HG03045 (cell line): ENCODE results near the gene PLXNA4.
"Not testable (repeated sequence)": the region's sequence is repeated elsewhere in the genome, so short reads cannot be mapped to it uniquely, and the experiment has no call there.

Experiments used
- ATAC-seq: cut with Tn5 transposase; IDR thresholded peaks from one replicate; pipeline ENCODE4 v1.9.1; 2021; ENCODE audit warnings: mild to moderate bottlenecking, moderate library complexity; ENCODE audit not compliant: unreplicated experiment

Gene PLXNA4

DNA sequence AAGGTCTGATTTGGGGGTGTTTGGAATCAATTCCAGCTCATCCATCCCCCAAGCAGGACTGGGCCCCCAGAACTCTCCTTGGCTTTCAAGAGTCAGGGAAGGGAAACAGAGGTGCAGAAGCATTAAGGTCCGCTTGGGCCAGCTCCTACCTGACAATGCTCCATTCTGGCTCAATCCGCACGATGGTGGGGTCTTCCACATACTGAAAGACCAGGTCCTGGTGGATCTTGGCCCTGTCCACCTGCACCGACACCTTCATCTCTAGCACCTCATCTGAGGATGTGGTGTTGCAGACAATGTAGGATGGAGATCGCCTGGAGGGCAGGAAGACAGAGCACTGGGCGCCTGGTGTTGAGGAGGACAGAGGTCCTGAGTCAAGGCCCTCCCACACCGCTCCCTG is 391.1 kb downstream of the PLXNA4 start:
- no peak for ATAC-seq

GRCh38 chr7:132183781-132184380 is 392.4 kb downstream of the PLXNA4 start:
- ATAC-seq, result no peak

DNA sequence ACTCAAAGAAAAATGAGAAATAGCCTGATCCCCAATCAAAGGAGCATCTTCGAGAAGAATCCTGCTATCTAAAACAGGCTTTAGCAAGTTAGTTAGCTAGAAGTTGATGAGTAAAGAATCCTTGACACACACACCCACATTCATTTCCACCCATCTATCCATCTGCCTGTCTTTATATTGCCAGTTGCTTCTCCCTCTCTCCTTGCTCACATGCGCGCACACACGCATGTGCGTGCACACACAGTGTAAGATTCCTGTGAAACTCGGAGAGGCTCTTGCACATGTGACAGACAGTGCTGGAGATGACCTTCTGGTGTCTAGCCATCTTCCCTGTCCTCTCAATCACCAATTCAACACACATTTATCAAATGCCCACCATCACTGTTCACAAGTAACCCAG is 393.3 kb downstream of the PLXNA4 start:
- ATAC-seq, result no peak

DNA sequence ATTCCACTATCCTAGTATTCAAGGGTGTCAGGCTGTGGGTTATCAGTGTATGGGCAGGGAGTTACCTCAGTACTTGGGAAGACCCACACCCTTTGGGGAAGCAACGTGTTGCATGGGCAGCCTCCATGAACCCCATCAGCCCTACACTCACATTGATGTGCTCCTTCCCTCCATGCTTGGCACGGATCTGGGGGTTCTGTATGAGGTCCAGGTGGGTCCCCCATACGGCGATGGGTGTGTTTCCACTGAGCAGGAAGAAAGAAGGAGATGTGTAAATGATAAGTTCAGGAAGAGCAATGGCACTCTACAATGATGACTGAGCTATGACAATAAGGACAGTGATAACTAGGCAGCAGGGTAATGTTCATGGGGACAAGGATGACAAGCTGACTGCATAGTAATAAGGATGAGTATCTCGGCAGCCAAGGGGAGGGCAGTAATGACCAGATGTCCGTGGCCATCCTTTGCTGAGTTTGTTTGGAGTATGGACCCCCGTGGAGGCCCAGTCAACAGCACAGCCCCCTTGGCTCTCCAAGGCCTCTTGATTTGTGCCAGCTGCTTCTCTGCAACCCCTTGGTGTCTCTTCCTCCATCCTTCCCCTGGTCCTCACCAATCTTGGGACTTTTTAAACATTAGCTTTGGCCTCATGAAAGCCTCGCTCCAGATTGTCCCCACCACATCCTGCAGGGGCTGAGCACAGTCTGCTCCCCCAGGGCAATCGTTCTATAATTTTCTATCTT is 394.2 kb downstream of the PLXNA4 start:
- no peak for ATAC-seq

DNA sequence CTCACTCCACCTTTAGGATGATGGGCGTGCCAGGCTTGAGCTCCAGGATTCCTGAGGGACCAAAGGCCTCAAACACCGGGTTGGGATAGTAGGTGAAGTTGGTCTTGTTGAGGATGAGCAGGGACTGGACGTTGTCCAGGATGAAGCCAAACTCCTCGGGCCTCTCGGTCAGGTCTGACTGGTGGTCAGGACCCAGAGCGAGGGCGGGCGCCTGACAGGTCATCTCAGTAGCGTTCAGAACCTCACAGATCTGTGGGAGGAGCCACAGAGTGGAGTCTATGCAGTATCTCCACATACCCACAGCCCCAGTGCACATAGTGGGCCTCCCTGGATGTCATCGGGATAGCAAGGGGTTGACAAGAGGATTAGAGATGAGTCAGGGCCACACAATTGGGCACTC is 394.9 kb downstream of the PLXNA4 start:
- no peak for ATAC-seq

GRCh38 chr7:132180481-132180880 is 395.8 kb downstream of the PLXNA4 start:
- no peak for ATAC-seq

DNA sequence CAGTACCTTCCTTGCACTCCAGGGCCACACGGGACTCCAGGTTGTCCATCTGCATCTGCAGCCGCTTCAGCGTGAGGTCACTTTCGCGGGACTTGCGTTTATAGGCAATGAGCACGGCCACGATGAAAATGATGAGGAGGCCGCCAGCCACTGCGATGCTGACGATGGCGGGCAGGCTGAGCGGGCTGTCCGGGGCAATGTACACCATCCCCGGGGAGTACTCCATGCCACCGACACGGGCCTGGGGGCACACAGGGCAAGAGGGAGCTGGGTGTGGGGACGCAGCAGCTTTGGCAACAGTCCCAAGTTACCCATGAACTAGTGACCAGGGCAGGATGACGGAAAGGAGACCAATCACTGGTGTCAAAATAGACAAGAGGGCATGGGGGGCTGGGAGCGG is 396.6 kb downstream of the PLXNA4 start:
- no peak for ATAC-seq

- no peak for ATAC-seq
Observed at GRCh38 chr7:132179080-132179430, 397.2 kb downstream of the PLXNA4 start.

- not testable (repeated sequence) for ATAC-seq
Observed at GRCh38 chr7:132178402-132179079, 397.7 kb downstream of the PLXNA4 start.

- no peak for ATAC-seq
Observed at GRCh38 chr7:132177708-132178401, 398.4 kb downstream of the PLXNA4 start.

DNA sequence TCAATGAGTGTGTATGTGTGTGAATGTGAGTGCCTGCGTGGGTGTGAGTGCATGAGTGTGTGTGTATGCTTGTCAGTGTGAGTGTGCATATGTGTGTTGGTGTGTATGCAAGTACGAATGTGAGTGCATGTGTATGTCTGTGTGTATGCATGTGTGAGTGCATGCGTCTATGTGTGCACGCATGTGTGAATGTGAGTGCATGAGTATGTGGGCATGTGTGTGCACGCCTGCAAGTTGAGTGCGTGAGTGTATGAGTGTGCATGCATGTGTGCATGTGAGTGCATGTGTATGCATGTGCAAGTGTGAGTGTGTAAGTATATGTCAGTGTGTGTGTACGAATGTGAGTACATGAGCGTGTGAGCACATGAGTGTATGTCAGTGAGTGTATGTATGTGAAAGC is 399.6 kb downstream of the PLXNA4 start:
- ATAC-seq, result no peak

DNA sequence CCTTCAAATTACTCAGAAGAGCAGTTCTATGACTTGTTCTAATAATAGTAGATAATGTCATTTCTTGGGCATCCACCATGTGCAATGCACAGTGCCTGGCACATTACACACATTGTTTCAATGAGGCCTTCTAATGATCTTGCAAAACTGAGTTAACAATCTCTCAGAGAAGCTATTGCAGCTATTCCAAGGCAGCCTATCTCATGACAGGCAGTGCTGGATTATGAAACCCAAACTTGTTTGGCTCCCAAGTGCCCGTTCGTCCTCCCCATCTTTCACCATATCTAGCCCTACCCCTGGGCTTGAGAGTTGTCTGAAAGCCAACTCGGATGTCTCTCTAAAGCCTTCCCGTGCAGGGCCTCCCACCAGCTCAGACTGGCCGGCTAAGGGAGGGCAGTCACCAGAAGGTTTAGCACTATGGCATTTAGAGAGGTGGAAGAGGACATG is 405.1 kb downstream of the PLXNA4 start:
- ATAC-seq, result no peak

GRCh38 chr7:132169730-132170129 is 406.5 kb downstream of the PLXNA4 start:
- ATAC-seq, result no peak

GRCh38 chr7:132168239-132168638 is 408.0 kb downstream of the PLXNA4 start:
- no peak for ATAC-seq

DNA sequence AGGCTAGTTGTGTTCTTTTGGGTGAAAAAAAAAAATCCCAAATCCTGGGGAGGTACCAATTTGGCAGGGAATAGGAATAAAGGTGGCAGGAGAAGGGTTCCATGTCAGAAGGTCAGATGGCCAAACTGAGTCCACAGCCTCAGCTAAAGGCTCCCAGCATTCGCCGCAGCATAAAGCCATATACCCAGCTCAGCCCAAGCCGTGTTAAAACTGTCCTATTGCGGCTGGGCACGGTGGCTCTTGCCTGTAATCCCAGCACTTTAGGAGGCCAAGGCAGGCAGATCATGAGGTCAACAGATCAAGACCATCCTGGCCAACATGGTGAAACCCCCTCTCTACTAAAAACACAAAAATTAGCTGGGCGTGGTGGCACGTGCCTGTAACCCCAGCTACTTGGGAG is 410.6 kb downstream of the PLXNA4 start:
- not testable (repeated sequence) for ATAC-seq

DNA sequence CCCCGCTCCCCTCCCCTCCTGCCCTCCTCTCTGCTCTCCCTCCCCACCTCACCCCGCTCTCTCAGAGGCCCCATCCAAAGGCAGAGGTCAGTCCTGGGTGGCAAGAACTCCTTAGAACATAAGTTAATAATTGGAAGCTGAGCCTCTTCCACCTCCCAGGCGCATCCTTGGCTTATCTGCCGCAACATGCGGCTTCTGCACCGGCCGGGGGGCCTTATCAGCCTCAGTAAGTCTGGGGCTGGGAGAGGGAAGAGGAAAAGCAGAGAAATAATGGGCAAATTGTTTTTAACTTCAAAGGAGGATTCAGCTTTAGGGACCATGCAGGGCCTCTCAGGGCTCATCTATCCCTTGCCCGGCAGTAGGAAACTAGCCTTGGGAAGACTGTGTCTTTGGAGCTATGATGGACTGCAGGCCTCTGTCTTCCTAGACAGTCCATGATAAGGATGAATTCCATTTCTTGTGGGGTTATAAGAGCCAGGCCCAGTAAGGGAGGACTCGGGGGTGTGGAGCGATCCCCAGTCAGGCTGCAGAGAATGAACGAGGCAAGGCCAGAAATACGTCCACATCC is 411.6 kb downstream of the PLXNA4 start:
- ATAC-seq, result no peak

DNA sequence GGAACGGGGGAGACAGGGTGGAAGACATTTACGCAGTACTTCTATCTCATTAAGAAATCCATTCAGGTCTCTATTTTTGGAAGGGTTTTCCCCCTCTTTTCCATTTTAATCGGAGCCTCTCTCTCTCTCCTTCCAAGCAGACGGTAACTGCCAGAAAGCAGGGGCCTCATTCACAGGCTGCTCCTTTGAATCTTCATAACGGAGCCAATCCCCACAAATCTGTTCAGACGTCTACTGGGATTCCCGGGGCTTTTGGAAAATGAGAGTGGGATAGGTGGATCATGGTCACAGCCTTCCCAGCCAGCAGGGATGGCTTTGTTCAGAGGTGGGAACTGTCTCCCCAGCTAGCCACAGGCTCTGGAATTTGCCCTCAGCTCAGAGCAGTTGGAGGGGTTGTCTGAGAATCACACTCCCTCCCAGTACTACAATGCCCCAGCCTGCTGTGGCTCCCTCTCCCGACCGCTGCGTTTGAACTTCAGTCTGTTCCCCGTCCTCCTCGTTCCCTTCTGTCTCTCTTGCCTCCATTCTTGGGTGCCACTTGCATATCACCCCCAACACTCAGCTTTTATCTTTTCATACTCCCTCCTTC is 413.6 kb downstream of the PLXNA4 start:
- ATAC-seq, result no peak

- no peak for ATAC-seq
Observed at GRCh38 chr7:132161976-132162375, 414.3 kb downstream of the PLXNA4 start.

DNA sequence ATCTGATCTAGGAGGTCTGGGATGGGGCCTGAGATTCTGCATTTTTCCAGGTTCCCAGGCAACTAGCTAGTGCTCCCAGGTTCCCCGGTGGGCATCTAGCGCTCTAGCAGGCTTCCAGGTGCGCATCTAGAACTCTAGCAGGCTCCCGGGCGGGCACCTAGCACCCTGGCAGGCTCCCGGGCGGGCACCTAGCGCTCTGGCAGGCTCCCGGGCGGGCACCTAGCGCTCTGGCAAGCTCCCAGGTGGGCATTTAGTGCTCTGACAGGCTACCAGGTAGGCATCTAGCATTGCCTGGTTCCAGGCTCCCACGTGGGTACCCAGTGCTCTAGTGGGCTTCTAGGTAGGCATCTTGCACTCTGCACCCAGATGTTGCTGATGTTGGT is 414.7 kb downstream of the PLXNA4 start:
- no peak for ATAC-seq

DNA sequence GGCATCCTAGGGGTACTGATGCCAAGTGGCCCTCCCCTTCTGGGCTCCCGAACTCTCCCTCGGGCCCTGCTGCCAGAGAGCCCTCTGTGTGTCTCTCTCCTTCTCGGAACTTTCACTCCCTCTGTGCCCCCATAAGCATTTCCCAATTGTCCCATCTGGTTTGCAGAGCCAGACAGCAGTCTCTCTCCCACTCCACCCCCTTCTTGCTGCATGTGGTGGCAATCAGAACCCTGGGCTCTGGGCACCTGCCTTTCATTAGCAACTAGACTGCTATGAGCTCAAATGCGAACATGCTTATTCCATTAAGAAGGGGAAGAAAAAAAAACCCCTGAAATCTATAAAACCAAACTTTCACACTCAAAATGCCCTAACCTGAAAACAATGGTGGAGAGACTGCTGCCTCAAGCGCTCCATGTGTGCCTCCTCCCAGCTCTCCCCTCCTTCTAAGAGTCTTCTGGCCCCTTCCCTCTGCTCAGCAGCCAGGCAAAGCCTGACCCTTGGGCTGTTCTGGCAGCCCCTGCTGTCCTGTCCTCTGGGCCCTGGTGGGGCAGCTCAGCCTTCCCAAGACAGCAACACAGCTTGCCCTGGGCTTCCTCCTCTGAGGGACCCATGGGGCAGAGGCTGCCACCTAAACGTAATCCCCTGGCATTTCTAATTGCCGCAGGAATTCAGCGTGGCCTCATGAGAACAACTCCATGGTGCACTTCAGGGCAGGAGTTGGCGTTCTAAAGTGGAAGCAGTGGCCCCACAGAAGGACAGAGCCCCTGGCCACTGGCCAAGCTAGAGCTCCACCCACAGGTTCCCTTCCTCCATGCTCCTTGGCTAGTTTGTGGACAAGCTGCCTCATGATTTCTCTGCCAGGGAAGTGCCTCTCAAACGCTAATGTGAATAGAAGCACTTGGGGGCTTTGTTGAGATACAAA is 415.4 kb downstream of the PLXNA4 start:
- no peak for ATAC-seq
